WTC11 (cell line): ENCODE data around the gene METRN. TPM values are rescaled to one million over a fixed set of nuclear protein-coding genes. Genes with fewer than 3 reads are reported as not detected.
A peak's percentile ranks its signal among the peaks of the same experiment; 100 is the strongest.

ENCODE experiments used
- ATAC-seq: fragments of 200-7000 bp; cut with Tn5 transposase; 2 replicates; pipeline ENCODE4 v1.10.0; 2021; ENCODE audit warnings: mild to moderate bottlenecking, moderate library complexity
- CTCF ChIA-PET: fragments of 300-600 bp; sonication (Branson Sonifier 250); formaldehyde crosslinking; loops from one replicate; lab custom pipeline; 2021; ENCODE audit warnings: antibody characterized with exemption; lab: Charles Lee
- POLR2A ChIA-PET: fragments of 350-600 bp; sonication (Branson Sonifier 250); formaldehyde crosslinking; loops from one replicate; lab custom pipeline; 2021; ENCODE audit warnings: antibody characterized with exemption; lab: Charles Lee
- DNase-seq: peaks from one replicate; pipeline ENCODE4 v3.0.0; 2021; ENCODE audit warnings: low spot score
- H3K27ac Mint-ChIP-seq: 2 replicates; pipeline ENCODE4 v1.8.0; 2021; ENCODE audit warnings: mixed read lengths
- H3K27me3 Mint-ChIP-seq: 2 replicates; pipeline ENCODE4 v1.8.0; 2021; ENCODE audit warnings: low read depth, mild to moderate bottlenecking, moderate library complexity, mixed read lengths
- H3K36me3 Mint-ChIP-seq: 2 replicates; pipeline ENCODE4 v1.8.0; 2021; ENCODE audit warnings: mixed read lengths
- H3K4me1 Mint-ChIP-seq: 2 replicates; pipeline ENCODE4 v1.8.0; 2022; ENCODE audit warnings: mixed read lengths
- H3K4me3 Mint-ChIP-seq: 2 replicates; pipeline ENCODE4 v1.8.0; 2021; ENCODE audit warnings: mild to moderate bottlenecking, moderate library complexity, mixed read lengths
- H3K9me3 Mint-ChIP-seq: 2 replicates; pipeline ENCODE4 v1.8.0; 2021; ENCODE audit warnings: mixed read lengths
- ATF3 ChIP-seq: sonication (generic); formaldehyde crosslinking; conservative IDR thresholded peaks from 2 replicates; pipeline ENCODE4 v1.8.1; 2022; ENCODE audit warnings: mild to moderate bottlenecking, missing genetic modification reagents
- FOXP1 ChIP-seq: sonication (generic); formaldehyde crosslinking; IDR thresholded peaks from 2 replicates; pipeline ENCODE4 v1.8.0; 2022; ENCODE audit warnings: missing genetic modification reagents, mild to moderate bottlenecking, moderate library complexity, borderline replicate concordance
- HMGA2 ChIP-seq: fragments of 250-450 bp; sonication (Bioruptor Pico); IDR thresholded peaks from 2 replicates; pipeline ENCODE4 v1.4.0; 2021; ENCODE audit warnings: mild to moderate bottlenecking, moderate library complexity
- JUN ChIP-seq: sonication (generic); formaldehyde crosslinking; IDR thresholded peaks from 2 replicates; pipeline ENCODE4 v1.8.0; 2023; ENCODE audit warnings: mild to moderate bottlenecking, missing genetic modification reagents
- MYBL2 ChIP-seq: sonication (generic); formaldehyde crosslinking; IDR thresholded peaks from 2 replicates; pipeline ENCODE4 v1.8.1; 2023; ENCODE audit warnings: mild to moderate bottlenecking, moderate library complexity, missing genetic modification reagents
- NFE2L1 ChIP-seq: sonication (generic); formaldehyde crosslinking; IDR thresholded peaks from 2 replicates; pipeline ENCODE4 v1.8.1; 2023; ENCODE audit warnings: missing genetic modification reagents
- TP53 ChIP-seq: sonication (generic); formaldehyde crosslinking; IDR thresholded peaks from 2 replicates; pipeline ENCODE4 v1.8.1; 2023; ENCODE audit warnings: mild to moderate bottlenecking, missing genetic modification reagents
- ZBTB21 ChIP-seq: sonication (generic); formaldehyde crosslinking; IDR thresholded peaks from 2 replicates; pipeline ENCODE4 v1.8.1; 2023; ENCODE audit warnings: mild to moderate bottlenecking, missing genetic modification reagents, borderline replicate concordance
- ZNF121 ChIP-seq: sonication (generic); formaldehyde crosslinking; IDR thresholded peaks from 2 replicates; pipeline ENCODE4 v1.8.0; 2023; ENCODE audit warnings: missing genetic modification reagents
- ZNF281 ChIP-seq: sonication (generic); formaldehyde crosslinking; IDR thresholded peaks from 2 replicates; pipeline ENCODE4 v1.8.0; 2023; ENCODE audit warnings: mild to moderate bottlenecking, missing genetic modification reagents
- ZNF423 ChIP-seq: fragments of 250-450 bp; sonication (Bioruptor Pico); IDR thresholded peaks from 2 replicates; pipeline ENCODE4 v2.1.2; 2022; ENCODE audit warnings: mild to moderate bottlenecking, moderate library complexity
- total RNA-seq: library from RNA; stranded (reverse); gene quantifications from 3 replicates; pipeline ENCODE4 v1.2.3, GENCODE V29; 2021
- TF ChIP-seq, protein P1 (sequence below): sonication (generic); formaldehyde crosslinking; IDR thresholded peaks from 2 replicates; pipeline ENCODE4 v1.8.0; 2022; ENCODE audit warnings: mild to moderate bottlenecking, missing genetic modification reagents
- TF ChIP-seq, protein P2 (sequence below): sonication (generic); formaldehyde crosslinking; IDR thresholded peaks from 2 replicates; pipeline ENCODE4 v1.8.0; 2022; ENCODE audit warnings: mild to moderate bottlenecking, missing genetic modification reagents
- TF ChIP-seq, protein P3 (sequence below): sonication (generic); formaldehyde crosslinking; IDR thresholded peaks from 2 replicates; pipeline ENCODE4 v1.8.0; 2022; ENCODE audit warnings: mild to moderate bottlenecking, missing genetic modification reagents

Gene METRN
- total RNA-seq, 1 experiment from 2014 or later: 30.9 TPM

GRCh38 chr16:667780-668518, 47.0 kb upstream of the METRN start, which contains the start of gene RHOT2 (continued):
- no peak for TF ChIP-seq ATF3
- 0 out of 2 replicates have a peak, but pooled peaks have one; percentile 61 for TF ChIP-seq JUN
- no peak for TF ChIP-seq HMGA2 (CRISPR knock-in tag)
- no peak for TF ChIP-seq ZNF281 (CRISPR knock-in tag)
- peak; percentile 64; the same call in 1 of the 2 replicates for TF ChIP-seq MYBL2 (CRISPR knock-in tag)
- TF ChIP-seq, protein P1, sequence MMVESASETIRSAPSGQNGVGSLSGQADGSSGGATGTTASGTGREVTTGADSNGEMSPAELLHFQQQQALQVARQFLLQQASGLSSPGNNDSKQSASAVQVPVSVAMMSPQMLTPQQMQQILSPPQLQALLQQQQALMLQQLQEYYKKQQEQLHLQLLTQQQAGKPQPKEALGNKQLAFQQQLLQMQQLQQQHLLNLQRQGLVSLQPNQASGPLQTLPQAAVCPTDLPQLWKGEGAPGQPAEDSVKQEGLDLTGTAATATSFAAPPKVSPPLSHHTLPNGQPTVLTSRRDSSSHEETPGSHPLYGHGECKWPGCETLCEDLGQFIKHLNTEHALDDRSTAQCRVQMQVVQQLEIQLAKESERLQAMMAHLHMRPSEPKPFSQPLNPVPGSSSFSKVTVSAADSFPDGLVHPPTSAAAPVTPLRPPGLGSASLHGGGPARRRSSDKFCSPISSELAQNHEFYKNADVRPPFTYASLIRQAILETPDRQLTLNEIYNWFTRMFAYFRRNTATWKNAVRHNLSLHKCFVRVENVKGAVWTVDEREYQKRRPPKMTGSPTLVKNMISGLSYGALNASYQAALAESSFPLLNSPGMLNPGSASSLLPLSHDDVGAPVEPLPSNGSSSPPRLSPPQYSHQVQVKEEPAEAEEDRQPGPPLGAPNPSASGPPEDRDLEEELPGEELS (CRISPR knock-in tag): 0 out of 2 replicates have a peak, but pooled peaks have one; percentile 48
- TF ChIP-seq, protein P2, sequence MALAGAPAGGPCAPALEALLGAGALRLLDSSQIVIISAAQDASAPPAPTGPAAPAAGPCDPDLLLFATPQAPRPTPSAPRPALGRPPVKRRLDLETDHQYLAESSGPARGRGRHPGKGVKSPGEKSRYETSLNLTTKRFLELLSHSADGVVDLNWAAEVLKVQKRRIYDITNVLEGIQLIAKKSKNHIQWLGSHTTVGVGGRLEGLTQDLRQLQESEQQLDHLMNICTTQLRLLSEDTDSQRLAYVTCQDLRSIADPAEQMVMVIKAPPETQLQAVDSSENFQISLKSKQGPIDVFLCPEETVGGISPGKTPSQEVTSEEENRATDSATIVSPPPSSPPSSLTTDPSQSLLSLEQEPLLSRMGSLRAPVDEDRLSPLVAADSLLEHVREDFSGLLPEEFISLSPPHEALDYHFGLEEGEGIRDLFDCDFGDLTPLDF (CRISPR knock-in tag): no peak
- TF ChIP-seq ZNF423: no peak; the same call in 1 of the 2 replicates

DNA sequence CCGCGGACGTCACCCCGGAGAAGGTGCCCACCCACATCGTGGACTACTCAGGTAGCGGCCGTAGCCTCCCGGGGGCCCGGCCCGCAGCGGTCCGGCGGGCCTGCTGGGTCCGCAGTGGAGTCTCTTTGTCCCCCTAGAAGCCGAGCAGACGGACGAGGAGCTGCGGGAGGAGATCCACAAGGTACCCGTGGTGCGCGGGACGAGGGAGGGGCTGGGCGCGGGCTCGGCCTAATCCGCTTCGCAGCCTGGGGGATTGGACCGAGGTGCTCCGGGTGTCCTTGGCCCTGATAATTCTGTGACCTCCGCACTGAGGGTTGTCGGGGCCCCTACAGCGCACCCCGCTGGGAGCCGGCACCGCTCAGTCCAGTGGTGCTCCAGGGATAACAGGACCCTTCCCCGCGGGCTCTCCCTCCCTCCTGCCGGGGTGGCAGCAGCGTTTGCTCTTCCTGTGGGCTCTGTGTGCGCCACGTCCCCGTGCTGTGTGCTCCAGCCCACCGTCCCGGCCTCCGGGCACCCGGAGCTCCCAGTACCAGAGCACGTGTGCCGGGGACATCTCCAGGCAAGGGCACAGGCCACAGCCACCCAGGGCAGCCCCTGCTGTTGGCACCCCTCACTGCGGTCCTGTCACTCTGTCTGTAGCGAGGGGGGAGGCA, 46.3 kb upstream of the METRN start:
- Mint-ChIP-seq H3K27me3 (no peaks in the 10 kb centered on the region), H3K27ac (no peak overlapping the region), H3K4me1 (no peaks in the 10 kb centered on the region), H3K9me3 (no peaks in the 10 kb centered on the region), H3K4me3 (peak overlapping the region; percentile 65), H3K36me3 (peaks cover 11% of the 10 kb centered on the region)
- TF ChIP-seq ZBTB21 (CRISPR knock-in tag) (0 out of 2 replicates have a peak, but pooled peaks have one; percentile 4), NFE2L1 (CRISPR knock-in tag) (no peak), FOXP1 (0 out of 2 replicates have a peak, but pooled peaks have one; percentile 19), ZNF121 (no peak), JUN (0 out of 2 replicates have a peak, but pooled peaks have one; percentile 39), TP53 (CRISPR knock-in tag) (no peak)
- TF ChIP-seq, protein P2 (CRISPR knock-in tag): no peak
- TF ChIP-seq, protein P3, sequence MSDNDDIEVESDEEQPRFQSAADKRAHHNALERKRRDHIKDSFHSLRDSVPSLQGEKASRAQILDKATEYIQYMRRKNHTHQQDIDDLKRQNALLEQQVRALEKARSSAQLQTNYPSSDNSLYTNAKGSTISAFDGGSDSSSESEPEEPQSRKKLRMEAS (CRISPR knock-in tag): no peak
- ATAC-seq (no peak), DNase-seq (no peak)
- ChIA-PET CTCF (interaction anchor here (1.3 to 3.0 kb wide), 9 partner anchors 7 to 297 kb away, joined by 3 to 21 read pairs (median 6); partner anchors contain the start of genes ANTKMT, RHBDL1, STUB1 and WDR90), POLR2A (interaction anchor here (1.8 kb wide), 1 partner anchor 52 kb away, joined by 6 read pairs; no protein-coding TSS in a partner anchor)
